Measurements from ENCODE around the gene PLBD2.

Gene PLBD2

DNA sequence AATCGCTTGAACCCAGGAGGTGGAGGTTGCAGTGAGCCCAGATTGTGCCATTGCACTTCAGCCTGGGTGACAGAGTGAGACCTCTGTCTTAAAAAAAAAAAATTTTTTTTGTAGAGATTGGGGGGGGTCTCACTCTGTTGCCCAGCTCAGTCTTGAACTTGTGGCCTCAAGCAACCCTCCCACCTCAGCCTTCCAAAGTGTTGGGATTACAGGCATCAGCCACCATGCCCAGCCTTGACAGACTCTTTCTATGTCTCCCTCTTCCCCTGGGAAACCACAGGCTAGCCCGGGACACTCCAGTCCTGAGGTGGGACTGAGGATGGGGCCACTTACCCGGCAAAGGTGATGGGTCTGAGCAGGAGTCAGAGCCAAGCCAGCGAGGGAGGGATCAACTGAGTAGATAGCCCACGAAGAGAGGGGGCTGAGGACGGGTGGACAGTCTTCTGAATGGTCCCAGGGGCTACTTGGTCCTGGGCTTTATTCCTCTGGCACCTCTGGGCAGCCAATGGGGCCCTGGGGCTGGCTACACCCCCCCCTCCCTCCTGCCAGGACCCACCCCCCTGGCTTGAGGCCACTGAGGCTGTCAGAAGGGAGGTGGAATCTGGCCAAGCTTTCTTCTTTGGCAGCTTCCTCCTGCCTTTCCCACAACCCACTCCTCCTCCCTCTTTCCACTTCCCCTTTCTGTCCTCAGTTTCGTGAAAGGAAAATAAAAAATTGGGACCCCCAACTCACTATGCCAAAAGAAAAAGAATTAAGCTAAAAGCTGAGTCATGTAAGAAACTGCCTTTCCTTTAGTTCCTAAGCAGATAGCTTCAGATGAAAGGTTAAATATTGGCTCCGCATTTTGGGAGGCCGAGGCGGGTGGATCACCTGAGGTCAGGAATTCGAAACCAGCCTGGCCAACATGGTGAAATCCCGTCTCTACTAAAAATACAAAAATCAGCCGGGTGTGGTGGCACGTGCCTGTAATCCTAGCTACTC is 45.3 kb downstream of the PLBD2 start, which contains the start of gene SDS:
SDS (minus strand) TSS at position 453 of the 981 bp plus-strand sequence. CDS start 4,179 bp downstream, outside the sequence.
- no peak for TF ChIP-seq SIN3A (IDR thresholded peaks at IDR 0.05; ENCODE audit: borderline replicate concordance, insufficient read depth, low read length)
- no peak for TF ChIP-seq FOXP2 (optimal IDR thresholded peaks at IDR 0.05; ENCODE audit: borderline replicate concordance, extremely low read depth, extremely low read length, insufficient read depth)
- no peak for TF ChIP-seq POLR2AphosphoS5 (IDR thresholded peaks at IDR 0.05; ENCODE audit: low read depth, low read length)
- TF ChIP-seq TAF1 (IDR thresholded peaks at IDR 0.05; ENCODE audit: borderline replicate concordance, insufficient read depth, low read length) = no peak
- no peak for TF ChIP-seq REST (IDR thresholded peaks at IDR 0.05; ENCODE audit: insufficient read depth in 1 of 2, low read depth in 2 of 2, low read length in 2 of 2)

- TF ChIP-seq FOXP2 (optimal IDR thresholded peaks at IDR 0.05; ENCODE audit: borderline replicate concordance, extremely low read depth, extremely low read length, insufficient read depth) (no peak), TAF1 (IDR thresholded peaks at IDR 0.05; ENCODE audit: borderline replicate concordance, insufficient read depth, low read length) (no peak), SIN3A (IDR thresholded peaks at IDR 0.05; ENCODE audit: borderline replicate concordance, insufficient read depth, low read length) (no peak), REST (IDR thresholded peaks at IDR 0.05; ENCODE audit: insufficient read depth in 1 of 2, low read depth in 2 of 2, low read length in 2 of 2) (no peak), POLR2AphosphoS5 (IDR thresholded peaks at IDR 0.05; ENCODE audit: low read depth, low read length) (no peak)
Measured at GRCh38 chr12:113405694-113406093, 47.3 kb downstream of the PLBD2 start.

- no peak for TF ChIP-seq TAF1 (IDR thresholded peaks at IDR 0.05; ENCODE audit: borderline replicate concordance, insufficient read depth, low read length)
- TF ChIP-seq SIN3A (IDR thresholded peaks at IDR 0.05; ENCODE audit: borderline replicate concordance, insufficient read depth, low read length) = no peak
- no peak for TF ChIP-seq POLR2AphosphoS5 (IDR thresholded peaks at IDR 0.05; ENCODE audit: low read depth, low read length)
- no peak for TF ChIP-seq FOXP2 (optimal IDR thresholded peaks at IDR 0.05; ENCODE audit: borderline replicate concordance, extremely low read depth, extremely low read length, insufficient read depth)
- no peak for TF ChIP-seq REST (IDR thresholded peaks at IDR 0.05; ENCODE audit: insufficient read depth in 1 of 2, low read depth in 2 of 2, low read length in 2 of 2)
Measured at GRCh38 chr12:113407931-113408600, 49.7 kb downstream of the PLBD2 start.

GRCh38 chr12:113408756-113409298 is 50.4 kb downstream of the PLBD2 start:
- TF ChIP-seq TAF1 (IDR thresholded peaks at IDR 0.05; ENCODE audit: borderline replicate concordance, insufficient read depth, low read length) (no peak), FOXP2 (optimal IDR thresholded peaks at IDR 0.05; ENCODE audit: borderline replicate concordance, extremely low read depth, extremely low read length, insufficient read depth) (no peak), SIN3A (IDR thresholded peaks at IDR 0.05; ENCODE audit: borderline replicate concordance, insufficient read depth, low read length) (no peak), REST (IDR thresholded peaks at IDR 0.05; ENCODE audit: insufficient read depth in 1 of 2, low read depth in 2 of 2, low read length in 2 of 2) (no peak)
